PC-9 (cell line): ENCODE data around the gene TTC29.

Source experiments
- EZH2 ChIP-seq: fragments of 200-600 bp; sonication (generic); IDR thresholded peaks from 2 replicates; pipeline ENCODE4 v1.8.0; 2017; ENCODE audit warnings: antibody characterized with exemption, low read depth
- TF ChIP-seq, protein P1 (sequence below): fragments of 200-600 bp; sonication (generic); conservative IDR thresholded peaks from 2 replicates; pipeline ENCODE4 v1.6.1; 2017; ENCODE audit warnings: mixed run types, antibody characterized with exemption, mild to moderate bottlenecking, moderate library complexity

DNA sequence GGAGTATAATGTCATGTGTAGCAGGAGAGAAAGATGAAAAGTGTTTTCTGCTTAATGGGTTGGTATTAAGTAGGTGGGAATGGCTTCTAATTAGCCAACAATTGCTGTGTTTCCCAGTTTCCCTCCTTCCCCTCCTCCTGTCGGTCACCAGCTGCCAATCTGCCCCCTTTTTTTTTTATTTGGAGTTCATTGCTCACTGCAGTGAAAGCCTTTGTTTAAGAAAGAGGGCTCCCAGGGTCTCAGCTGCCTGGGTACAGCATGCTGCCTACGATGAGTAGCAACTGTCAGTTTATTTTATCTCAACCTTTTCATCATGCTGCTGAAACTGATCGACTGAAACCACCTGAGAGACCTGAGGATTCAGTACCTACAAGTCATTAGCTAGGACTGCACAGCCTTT, 157.9 kb downstream of the TTC29 start:
- TF ChIP-seq, protein P1, sequence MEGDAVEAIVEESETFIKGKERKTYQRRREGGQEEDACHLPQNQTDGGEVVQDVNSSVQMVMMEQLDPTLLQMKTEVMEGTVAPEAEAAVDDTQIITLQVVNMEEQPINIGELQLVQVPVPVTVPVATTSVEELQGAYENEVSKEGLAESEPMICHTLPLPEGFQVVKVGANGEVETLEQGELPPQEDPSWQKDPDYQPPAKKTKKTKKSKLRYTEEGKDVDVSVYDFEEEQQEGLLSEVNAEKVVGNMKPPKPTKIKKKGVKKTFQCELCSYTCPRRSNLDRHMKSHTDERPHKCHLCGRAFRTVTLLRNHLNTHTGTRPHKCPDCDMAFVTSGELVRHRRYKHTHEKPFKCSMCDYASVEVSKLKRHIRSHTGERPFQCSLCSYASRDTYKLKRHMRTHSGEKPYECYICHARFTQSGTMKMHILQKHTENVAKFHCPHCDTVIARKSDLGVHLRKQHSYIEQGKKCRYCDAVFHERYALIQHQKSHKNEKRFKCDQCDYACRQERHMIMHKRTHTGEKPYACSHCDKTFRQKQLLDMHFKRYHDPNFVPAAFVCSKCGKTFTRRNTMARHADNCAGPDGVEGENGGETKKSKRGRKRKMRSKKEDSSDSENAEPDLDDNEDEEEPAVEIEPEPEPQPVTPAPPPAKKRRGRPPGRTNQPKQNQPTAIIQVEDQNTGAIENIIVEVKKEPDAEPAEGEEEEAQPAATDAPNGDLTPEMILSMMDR, result no peak
- no peak for TF ChIP-seq EZH2
